Smooth muscle cell (in vitro differentiated cells): Measurements from ENCODE around the gene LAMP5. TPM values are rescaled to one million over a fixed set of nuclear protein-coding genes. Genes with fewer than 3 reads are reported as not detected.

Experiments
- DNase-seq: peaks from one replicate; lab custom pipeline; 2025; ENCODE audit not compliant: unreplicated experiment; lab: John Stamatoyannopoulos, UW
- H2AFZ ChIP-seq: fragments of 200-600 bp; sonication (generic); 2 replicates; pipeline ENCODE4 v1.6.0; 2016; ENCODE audit warnings: antibody characterized with exemption, low read depth, mild to moderate bottlenecking
- H3F3A ChIP-seq: fragments of 200-600 bp; sonication (generic); 2 replicates; pipeline ENCODE4 v1.6.0; 2017; ENCODE audit warnings: antibody characterized with exemption, low read depth
- H3K27ac ChIP-seq: fragments of 200-600 bp; sonication (generic); 2 replicates; pipeline ENCODE4 v1.5.1; 2016; ENCODE audit warnings: low read depth, mild to moderate bottlenecking
- H3K27me3 ChIP-seq: fragments of 200-600 bp; sonication (generic); 2 replicates; pipeline ENCODE4 v1.6.1; 2016; ENCODE audit warnings: low read depth, mild to moderate bottlenecking
- H3K36me3 ChIP-seq: fragments of 200-600 bp; sonication (generic); 2 replicates; pipeline ENCODE4 v1.5.1; 2016; ENCODE audit warnings: low read depth
- H3K4me1 ChIP-seq: fragments of 200-600 bp; sonication (generic); 2 replicates; pipeline ENCODE4 v1.5.1; 2016; ENCODE audit warnings: low read depth
- H3K4me2 ChIP-seq: fragments of 200-600 bp; sonication (generic); 2 replicates; pipeline ENCODE4 v1.6.0; 2016; ENCODE audit warnings: mild to moderate bottlenecking
- H3K4me3 ChIP-seq: fragments of 200-600 bp; sonication (generic); 2 replicates; pipeline ENCODE4 v1.5.1; 2016; ENCODE audit warnings: mild to moderate bottlenecking
- H3K79me2 ChIP-seq: fragments of 200-600 bp; sonication (generic); 2 replicates; pipeline ENCODE4 v1.6.0; 2016; ENCODE audit warnings: low read depth, mild to moderate bottlenecking
- H3K9ac ChIP-seq: fragments of 200-600 bp; sonication (generic); 2 replicates; pipeline ENCODE4 v1.6.0; 2016; ENCODE audit warnings: low read depth
- H3K9me3 ChIP-seq: fragments of 200-600 bp; sonication (generic); replicated peaks from 2 replicates; pipeline ENCODE4 v1.5.1; 2016; ENCODE audit warnings: low read depth
- H4K20me1 ChIP-seq: fragments of 200-600 bp; sonication (generic); 2 replicates; pipeline ENCODE4 v1.6.0; 2016; ENCODE audit warnings: low read depth
- CTCF ChIP-seq: fragments of 200-600 bp; sonication (generic); IDR thresholded peaks from 2 replicates; pipeline ENCODE4 v1.5.1; 2017; ENCODE audit warnings: borderline replicate concordance, mild to moderate bottlenecking, antibody characterized with exemption; ENCODE audit not compliant: insufficient read depth, poor library complexity, severe bottlenecking
- WGBS: methylation state at CpG from one replicate; pipeline ENCODE4 v1.1.7; 2016; ENCODE audit warnings: low lambda C conversion rate; 5-methylcytosine and 5-hydroxymethylcytosine counted together
- polyA plus RNA-seq: library from polyadenylated mRNA; unstranded; fragments of >200 nt; fragmentation: Nextera tagmentation; extraction: Ambion mirVana; gene quantifications from 2 replicates; pipeline ENCODE4 v1.2.1, GENCODE V29; 2016
- total RNA-seq: library from RNA; depleted of rRNA; stranded (reverse); fragments of >200 nt; gene quantifications from 2 replicates; pipeline ENCODE4 v1.2.3, GENCODE V29; 2014

LAMP5 gene
- total and polyA plus RNA-seq, 2 experiments from 2014 or later: 38.6 to 40.5 TPM

- H3K79me2 ChIP-seq: no peaks in the 10 kb centered on the region
- WGBS: 82% methylated on average over 5 of the region's 5 CpGs
- no peak overlapping the region for H3K4me2 ChIP-seq
- H3K4me1 ChIP-seq: peaks cover 18% of the 10 kb centered on the region
- H3K9ac ChIP-seq: no peak overlapping the region
- H3K4me3 ChIP-seq: no peak overlapping the region
- no peak overlapping the region for H3K27ac ChIP-seq
- TF ChIP-seq CTCF: no peak
- H3K9me3 ChIP-seq: no peaks in the 10 kb centered on the region
- peaks cover 100% of the 10 kb centered on the region for H3K27me3 ChIP-seq
- no peaks in the 10 kb centered on the region for H4K20me1 ChIP-seq
- DNase-seq: no peak
- H3K36me3 ChIP-seq: no peaks in the 10 kb centered on the region
- H2AFZ ChIP-seq: no peak overlapping the region
- no peaks in the 10 kb centered on the region for H3F3A ChIP-seq
These were observed 3.5 kb upstream of the LAMP5 start for GRCh38 chr20:9510911-9511310.

GRCh38 chr20:9514072-9514460, 324 bp upstream of the LAMP5 start:
- Histone ChIP-seq H3F3A (no peaks in the 10 kb centered on the region), H3K4me1 (peaks cover 40% of the 10 kb centered on the region), H3K9ac (no peak overlapping the region), H3K27ac (no peak overlapping the region), H3K36me3 (no peaks in the 10 kb centered on the region), H3K9me3 (no peaks in the 10 kb centered on the region), H3K27me3 (peaks cover 100% of the 10 kb centered on the region), H2AFZ (no peak overlapping the region), H4K20me1 (no peaks in the 10 kb centered on the region), H3K4me2 (peak overlapping the region; percentile 91), H3K4me3 (peak overlapping the region; percentile 53), H3K79me2 (no peaks in the 10 kb centered on the region)
- WGBS: 6% methylated on average over 9 of the region's 9 CpGs
- no peak for TF ChIP-seq CTCF
- no peak for DNase-seq

- no peak overlapping the region for H2AFZ ChIP-seq
- H3K27ac ChIP-seq: peak overlapping the region; percentile 32
- H3F3A ChIP-seq: no peaks in the 10 kb centered on the region
- H3K9me3 ChIP-seq: no peaks in the 10 kb centered on the region
- no peaks in the 10 kb centered on the region for H3K79me2 ChIP-seq
- 11% methylated on average over 13 of the region's 13 CpGs for WGBS
- H3K9ac ChIP-seq: no peak overlapping the region
- H3K27me3 ChIP-seq: peaks cover 100% of the 10 kb centered on the region
- peaks cover 50% of the 10 kb centered on the region for H3K4me1 ChIP-seq
- H4K20me1 ChIP-seq: no peaks in the 10 kb centered on the region
- H3K36me3 ChIP-seq: no peaks in the 10 kb centered on the region
- peak overlapping the region; percentile 91 for H3K4me2 ChIP-seq
- no peak for TF ChIP-seq CTCF
- no peak for DNase-seq
- peak overlapping the region; percentile 53 for H3K4me3 ChIP-seq
These were observed 810 bp downstream of the LAMP5 start for GRCh38 chr20:9515214-9515585.

GRCh38 chr20:9515741-9516233, 1.4 kb downstream of the LAMP5 start:
- Histone ChIP-seq H3K27ac (peak overlapping the region; percentile 32), H3K4me1 (peaks cover 56% of the 10 kb centered on the region), H3K36me3 (no peaks in the 10 kb centered on the region), H4K20me1 (no peaks in the 10 kb centered on the region), H3K4me2 (peak overlapping the region; percentile 91), H3K9ac (no peak overlapping the region), H3K27me3 (peaks cover 96% of the 10 kb centered on the region), H3K9me3 (no peaks in the 10 kb centered on the region), H3K79me2 (no peaks in the 10 kb centered on the region), H3F3A (no peaks in the 10 kb centered on the region), H3K4me3 (peak overlapping the region; percentile 53), H2AFZ (peak overlapping the region; percentile 70)
- no peak for TF ChIP-seq CTCF
- DNase-seq: no peak
- 2% methylated on average over 38 of the region's 38 CpGs for WGBS
